DND-41 (cell line): ENCODE results near the gene STMND1.

Experiments used
- CTCF ChIP-seq: IDR thresholded peaks from 2 replicates; pipeline ENCODE4 v1.5.1; 2012; ENCODE audit warnings: borderline replicate concordance, low read length, moderate library complexity, mild to moderate bottlenecking; ENCODE audit not compliant: poor library complexity, severe bottlenecking; ENCODE audit errors: extremely low read depth
- EZH2 ChIP-seq: IDR thresholded peaks from 3 replicates; pipeline ENCODE4 v1.6.1; 2012; ENCODE audit warnings: borderline replicate concordance, low read depth, mild to moderate bottlenecking, moderate library complexity, low read length, inconsistent platforms; ENCODE audit not compliant: severe bottlenecking

- TF ChIP-seq CTCF (no peak), EZH2 (no peak)
Observed at GRCh38 chr6:17150096-17150495, 48.2 kb downstream of the STMND1 start.
